ENCODE measurements around the gene KAT7. TPM values are rescaled to one million over a fixed set of nuclear protein-coding genes. Genes with fewer than 3 reads are reported as not detected.

KAT7 gene
- total RNA-seq, 2 experiments from 2014 or later = 178 to 187 TPM

- TF ChIP-seq, protein P1, sequence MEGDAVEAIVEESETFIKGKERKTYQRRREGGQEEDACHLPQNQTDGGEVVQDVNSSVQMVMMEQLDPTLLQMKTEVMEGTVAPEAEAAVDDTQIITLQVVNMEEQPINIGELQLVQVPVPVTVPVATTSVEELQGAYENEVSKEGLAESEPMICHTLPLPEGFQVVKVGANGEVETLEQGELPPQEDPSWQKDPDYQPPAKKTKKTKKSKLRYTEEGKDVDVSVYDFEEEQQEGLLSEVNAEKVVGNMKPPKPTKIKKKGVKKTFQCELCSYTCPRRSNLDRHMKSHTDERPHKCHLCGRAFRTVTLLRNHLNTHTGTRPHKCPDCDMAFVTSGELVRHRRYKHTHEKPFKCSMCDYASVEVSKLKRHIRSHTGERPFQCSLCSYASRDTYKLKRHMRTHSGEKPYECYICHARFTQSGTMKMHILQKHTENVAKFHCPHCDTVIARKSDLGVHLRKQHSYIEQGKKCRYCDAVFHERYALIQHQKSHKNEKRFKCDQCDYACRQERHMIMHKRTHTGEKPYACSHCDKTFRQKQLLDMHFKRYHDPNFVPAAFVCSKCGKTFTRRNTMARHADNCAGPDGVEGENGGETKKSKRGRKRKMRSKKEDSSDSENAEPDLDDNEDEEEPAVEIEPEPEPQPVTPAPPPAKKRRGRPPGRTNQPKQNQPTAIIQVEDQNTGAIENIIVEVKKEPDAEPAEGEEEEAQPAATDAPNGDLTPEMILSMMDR (IDR thresholded peaks at IDR 0.05) = no peak
- ATAC-seq (ENCODE audit: poor library complexity) = no peak
- no peaks in the 10 kb centered on the region for H3K27me3 ChIP-seq (ENCODE audit: control insufficient read depth in 1 of 2, insufficient read depth in 2 of 2, low read length in 2 of 2)
- H3K4me1 ChIP-seq (ENCODE audit: insufficient read depth, low read length) = peaks cover 78% of the 10 kb centered on the region
- Mint-ChIP-seq H3K27me3 (no peaks in the 10 kb centered on the region), H3K9me3 (no peaks in the 10 kb centered on the region), H3K4me3 (no peak overlapping the region), H3K27ac (peak overlapping the region; percentile 76), H3K36me3 (ENCODE audit: low read depth) (peaks cover 61% of the 10 kb centered on the region), H3K4me1 (ENCODE audit: low read depth) (peaks cover 87% of the 10 kb centered on the region)
- CTCF ChIA-PET = interaction anchor here (1.1 to 1.6 kb wide), 5 partner anchors 9 to 189 kb away, joined by 3 to 4 read pairs (median 3); partner anchors contain the start of gene SLC35B1
- peaks cover 44% of the 10 kb centered on the region for H3K36me3 ChIP-seq (ENCODE audit: insufficient read depth, low read length)
- no peaks in the 10 kb centered on the region for H3K9me3 ChIP-seq (ENCODE audit: control insufficient read depth in 1 of 2, insufficient read depth in 1 of 2, low read length in 2 of 2)
- DNase-seq = no peak
- intact Hi-C loops (cut with DNase I, micrococcal nuclease) = no loop called here
- POLR2A ChIA-PET = interaction anchor here (6.4 to 9.5 kb wide), 2 partner anchors 10 to 19 kb away, joined by 218 to 253 read pairs; no protein-coding TSS in a partner anchor
- H3K4me3 ChIP-seq (ENCODE audit: low read length) = no peak overlapping the region
- H3K27ac ChIP-seq (ENCODE audit: low read depth in 1 of 2, low read length in 2 of 2) = peak overlapping the region; percentile 13 to 29
These were observed 29.3 kb upstream of the KAT7 start for GRCh38 chr17:49759203-49759602.

DNA sequence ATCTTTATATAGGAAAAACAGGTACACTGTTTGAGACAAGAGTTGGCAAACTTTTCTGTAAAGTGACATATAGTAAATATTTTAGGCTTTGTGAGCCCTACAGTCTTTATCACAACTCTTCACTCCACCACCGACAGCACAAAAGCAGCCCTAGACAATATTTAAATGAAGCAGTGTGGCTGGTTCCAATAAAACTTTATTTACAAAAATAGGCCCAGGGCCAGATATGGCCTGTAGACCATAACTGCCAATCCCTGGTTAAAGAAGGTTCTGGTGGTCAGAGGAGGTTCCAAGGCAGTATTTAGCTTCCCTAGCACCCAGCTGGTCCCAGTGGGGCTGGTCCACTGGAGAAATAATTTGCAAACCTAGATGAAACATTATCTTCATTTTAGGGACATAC lies 28.2 kb upstream of the KAT7 start:
- Histone ChIP-seq H3K4me3 (ENCODE audit: low read length) (no peak overlapping the region), H3K27ac (ENCODE audit: low read depth in 1 of 2, low read length in 2 of 2) (peak overlapping the region in 1 of 2 donors; percentile 29), H3K4me1 (ENCODE audit: insufficient read depth, low read length) (peaks cover 74% of the 10 kb centered on the region), H3K27me3 (ENCODE audit: control insufficient read depth in 1 of 2, insufficient read depth in 2 of 2, low read length in 2 of 2) (no peaks in the 10 kb centered on the region), H3K36me3 (ENCODE audit: insufficient read depth, low read length) (peaks cover 40% of the 10 kb centered on the region), H3K9me3 (ENCODE audit: control insufficient read depth in 1 of 2, insufficient read depth in 1 of 2, low read length in 2 of 2) (no peaks in the 10 kb centered on the region)
- ATAC-seq (ENCODE audit: poor library complexity) = no peak
- peaks cover 87% of the 10 kb centered on the region for H3K4me1 Mint-ChIP-seq (ENCODE audit: low read depth)
- H3K27me3 Mint-ChIP-seq = no peaks in the 10 kb centered on the region
- peak overlapping the region; percentile 95 for H3K4me3 Mint-ChIP-seq
- CTCF ChIA-PET = interaction anchor here (0.6 to 8.3 kb wide), 3 partner anchors 10 to 190 kb away, joined by 3 to 67 read pairs (median 4); partner anchors contain the start of gene SLC35B1
- no peak for DNase-seq
- H3K36me3 Mint-ChIP-seq (ENCODE audit: low read depth) = peaks cover 57% of the 10 kb centered on the region
- POLR2A ChIA-PET = interaction anchor here (5.2 to 9.5 kb wide), 3 partner anchors 11 to 28 kb away, joined by 94 to 253 read pairs (median 218); partner anchors contain the start of gene KAT7
- intact Hi-C loops (cut with DNase I, micrococcal nuclease) = no loop called here
- peak overlapping the region; percentile 76 for H3K27ac Mint-ChIP-seq
- H3K9me3 Mint-ChIP-seq = no peaks in the 10 kb centered on the region
- TF ChIP-seq, protein P1 (IDR thresholded peaks at IDR 0.05) = no peak

DNA sequence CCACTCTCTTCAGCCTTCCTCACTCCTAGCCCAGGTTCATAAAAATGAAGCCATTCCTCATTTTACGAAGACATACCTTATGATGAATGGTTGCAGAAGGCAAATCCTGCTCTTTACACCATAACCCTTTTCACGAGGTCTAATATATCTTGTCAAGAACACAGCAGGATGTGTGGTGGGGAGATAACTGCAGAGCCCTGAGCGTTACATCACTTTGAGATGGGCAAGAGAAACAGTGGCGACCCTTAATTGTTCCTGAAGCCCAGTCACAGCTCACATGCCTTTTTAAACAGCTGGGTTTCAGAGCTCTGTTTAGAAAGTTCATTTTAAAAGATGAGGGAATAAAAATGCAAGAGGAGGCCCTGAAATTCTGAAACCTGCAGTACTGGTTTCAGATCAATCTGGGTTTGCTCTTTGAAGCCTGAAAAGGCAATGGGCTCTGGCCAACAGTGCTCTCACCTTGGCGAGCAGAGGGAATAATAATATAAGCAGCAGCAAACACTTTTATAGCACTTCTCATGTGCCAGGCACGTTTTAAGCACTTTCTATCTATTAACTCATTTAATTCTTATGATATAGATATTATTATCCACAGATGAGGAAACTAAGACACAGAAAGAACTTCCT lies 27.4 kb upstream of the KAT7 start:
- intact Hi-C loops (cut with DNase I, micrococcal nuclease) = no loop called here
- TF ChIP-seq, protein P1 (IDR thresholded peaks at IDR 0.05) = no peak
- H3K27ac ChIP-seq (ENCODE audit: low read depth in 1 of 2, low read length in 2 of 2) = peak overlapping the region; percentile 4 to 39

More for the DNA sequence above, 27.4 kb upstream of the KAT7 start:
- H3K9me3 ChIP-seq (ENCODE audit: control insufficient read depth in 1 of 2, insufficient read depth in 1 of 2, low read length in 2 of 2) = no peaks in the 10 kb centered on the region
- H3K27me3 ChIP-seq (ENCODE audit: control insufficient read depth in 1 of 2, insufficient read depth in 2 of 2, low read length in 2 of 2) = no peaks in the 10 kb centered on the region
- CTCF ChIA-PET = interaction anchor here (0.6 to 8.3 kb wide), 3 partner anchors 14 to 191 kb away, joined by 3 to 67 read pairs (median 4); partner anchors contain the start of gene SLC35B1
- H3K9me3 Mint-ChIP-seq = no peaks in the 10 kb centered on the region
- POLR2A ChIA-PET = interaction anchor here (5.1 to 9.5 kb wide), 4 partner anchors 12 to 53 kb away, joined by 77 to 253 read pairs (median 156); partner anchors contain the start of genes KAT7 and SLC35B1
- H3K27me3 Mint-ChIP-seq = no peaks in the 10 kb centered on the region
- DNase-seq (peak in 1 of 14 experiments; percentile 16), ATAC-seq (ENCODE audit: poor library complexity) (no peak)
- peaks cover 79% of the 10 kb centered on the region for H3K4me1 Mint-ChIP-seq (ENCODE audit: low read depth)
- H3K36me3 ChIP-seq (ENCODE audit: insufficient read depth, low read length) = peaks cover 34% of the 10 kb centered on the region
- peaks cover 50% of the 10 kb centered on the region for H3K36me3 Mint-ChIP-seq (ENCODE audit: low read depth)
- peak overlapping the region; percentile 86 for H3K4me3 ChIP-seq (ENCODE audit: low read length)
- H3K4me1 ChIP-seq (ENCODE audit: insufficient read depth, low read length) = peaks cover 68% of the 10 kb centered on the region
- H3K4me3 Mint-ChIP-seq = peak overlapping the region; percentile 95
- H3K27ac Mint-ChIP-seq = peak overlapping the region; percentile 76

Measured in CD4-positive, alpha-beta T cell (primary cell).